GM10847 (cell line): ENCODE measurements around the gene CACNA1A.

Source experiments
- POLR2A ChIP-seq: IDR thresholded peaks from 2 replicates; pipeline ENCODE4 v1.6.1; 2011; ENCODE audit not compliant: insufficient read length; ENCODE audit errors: extremely low read depth

Gene CACNA1A

GRCh38 chr19:13505164-13505695 lies 1.0 kb downstream of the CACNA1A start:
- no peak for TF ChIP-seq POLR2A

GRCh38 chr19:13503570-13504235 lies 2.6 kb downstream of the CACNA1A start:
- TF ChIP-seq POLR2A = no peak

GRCh38 chr19:13502231-13502630 lies 4.0 kb downstream of the CACNA1A start:
- no peak for TF ChIP-seq POLR2A

- TF ChIP-seq POLR2A = no peak
Measured at GRCh38 chr19:13499692-13500091, 6.6 kb downstream of the CACNA1A start.

GRCh38 chr19:13493516-13494310 lies 12.6 kb downstream of the CACNA1A start:
- no peak for TF ChIP-seq POLR2A

- no peak for TF ChIP-seq POLR2A
Measured at GRCh38 chr19:13492128-13492527, 14.2 kb downstream of the CACNA1A start.

- no peak for TF ChIP-seq POLR2A
Measured at GRCh38 chr19:13487985-13488384, 18.3 kb downstream of the CACNA1A start.

GRCh38 chr19:13484166-13484565 lies 22.1 kb downstream of the CACNA1A start:
- no peak for TF ChIP-seq POLR2A

- TF ChIP-seq POLR2A = no peak
Measured at GRCh38 chr19:13483215-13483614, 23.1 kb downstream of the CACNA1A start.

GRCh38 chr19:13478576-13478975 lies 27.7 kb downstream of the CACNA1A start:
- TF ChIP-seq POLR2A = no peak

- no peak for TF ChIP-seq POLR2A
Measured at GRCh38 chr19:13476071-13476470, 30.2 kb downstream of the CACNA1A start.

GRCh38 chr19:13475044-13475443 lies 31.2 kb downstream of the CACNA1A start:
- TF ChIP-seq POLR2A = no peak

- TF ChIP-seq POLR2A = no peak
Measured at GRCh38 chr19:13466697-13467096, 39.6 kb downstream of the CACNA1A start.

GRCh38 chr19:13463296-13463695 lies 43.0 kb downstream of the CACNA1A start:
- no peak for TF ChIP-seq POLR2A

- no peak for TF ChIP-seq POLR2A
Measured at GRCh38 chr19:13461536-13461935, 44.7 kb downstream of the CACNA1A start.

GRCh38 chr19:13460045-13460444 lies 46.2 kb downstream of the CACNA1A start:
- TF ChIP-seq POLR2A = no peak

- no peak for TF ChIP-seq POLR2A
Measured at GRCh38 chr19:13459351-13459750, 46.9 kb downstream of the CACNA1A start.

GRCh38 chr19:13451434-13451995 lies 54.8 kb downstream of the CACNA1A start:
- no peak for TF ChIP-seq POLR2A
